Parathyroid adenoma (tissue), 2 donors: Measurements from ENCODE around the gene FKBP9.
A peak's percentile ranks its signal among the peaks of the same experiment; 100 is the strongest.
"Not testable (repeated sequence)": the region's sequence is repeated elsewhere in the genome, so short reads cannot be mapped to it uniquely, and the experiment has no call there.

Experiments used
- H2AFZ ChIP-seq: fragments of 300-600 bp; sonication (generic); one replicate; pipeline ENCODE4 v1.7.0; 2017; ENCODE audit warnings: antibody characterized with exemption, mild to moderate bottlenecking
- H3K27ac ChIP-seq: fragments of 300-600 bp; sonication (generic); one replicate; pipeline ENCODE4 v1.7.0; 2017
- H3K27me3 ChIP-seq: fragments of 300-600 bp; sonication (generic); one replicate; pipeline ENCODE4 v1.7.0; 2017; ENCODE audit warnings: low read length; ENCODE audit not compliant: control insufficient read depth, insufficient read depth
- H3K36me3 ChIP-seq: fragments of 300-600 bp; sonication (generic); one replicate; pipeline ENCODE4 v1.7.0; 2017; ENCODE audit warnings: low read length; ENCODE audit not compliant: control insufficient read depth, insufficient read depth
- H3K4me1 ChIP-seq: fragments of 300-600 bp; sonication (generic); one replicate; pipeline ENCODE4 v1.7.0; 2017; ENCODE audit warnings: control low read depth
- H3K4me2 ChIP-seq: fragments of 300-600 bp; sonication (generic); one replicate; pipeline ENCODE4 v1.7.0; 2017; ENCODE audit warnings: low read length
- H3K4me3 ChIP-seq: fragments of 300-600 bp; sonication (generic); one replicate; pipeline ENCODE4 v1.7.0; 2017; ENCODE audit warnings: low read depth, low read length
- H3K79me2 ChIP-seq: fragments of 300-600 bp; sonication (generic); one replicate; pipeline ENCODE4 v1.7.0; 2017; ENCODE audit warnings: control low read depth
- H3K9ac ChIP-seq: fragments of 300-600 bp; sonication (generic); one replicate; pipeline ENCODE4 v1.7.0; 2017; ENCODE audit warnings: mild to moderate bottlenecking
- H3K9me3 ChIP-seq: fragments of 300-600 bp; sonication (generic); one replicate; pipeline ENCODE4 v1.7.0; 2017; ENCODE audit warnings: low read length; ENCODE audit not compliant: control insufficient read depth
- CTCF ChIP-seq: fragments of 300-600 bp; sonication (generic); IDR thresholded peaks from one replicate; pipeline ENCODE4 v1.7.0; 2017; ENCODE audit warnings: antibody characterized with exemption, mild to moderate bottlenecking
- donor health status: primary hyperparathyroidism.

FKBP9 gene

GRCh38 chr7:32957326-32958045, at the start of gene FKBP9:
FKBP9 (plus strand) TSS chr7:32957440; CDS start chr7:32957574, 134 bp downstream.
- Histone ChIP-seq H3K4me3 (peak within 1 kb of the TSS; percentile 70), H3K36me3 (no peaks in the 10 kb centered on the region), H3K27me3 (no peaks in the 10 kb centered on the region), H2AFZ (peak within 1 kb of the TSS; percentile 91), H3K79me2 (no peaks in the 10 kb centered on the region), H3K4me2 (peak within 1 kb of the TSS; percentile 64), H3K9ac (no peak within 1 kb of the TSS), H3K9me3 (no peaks in the 10 kb centered on the region), H3K27ac (peak within 1 kb of the TSS; percentile 67), H3K4me1 (no peaks in the 10 kb centered on the region)
- TF ChIP-seq CTCF = no peak

DNA sequence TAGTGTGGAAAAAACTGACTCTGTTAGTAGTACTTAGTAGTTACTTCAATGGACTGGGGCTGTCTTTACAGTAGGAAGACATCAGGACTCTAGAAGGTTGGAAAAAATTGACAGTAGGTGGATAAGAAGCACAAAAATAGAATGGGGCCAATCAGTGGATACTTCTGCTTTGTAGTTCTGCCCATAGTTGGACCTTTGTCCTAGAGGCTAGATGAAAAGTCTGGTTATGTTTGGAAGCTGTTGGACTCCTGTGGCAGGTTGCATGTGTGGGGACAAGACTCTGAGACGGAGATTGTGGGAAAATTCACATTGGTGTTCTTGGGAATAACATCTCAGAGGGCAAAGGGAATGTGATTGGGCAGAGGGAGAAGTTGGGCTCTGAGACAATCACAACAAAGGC, 47.0 kb upstream of the FKBP9 start:
- Histone ChIP-seq H3K4me3 (no peak overlapping the region), H3K79me2 (no peaks in the 10 kb centered on the region), H3K27me3 (no peaks in the 10 kb centered on the region), H3K9me3 (no peaks in the 10 kb centered on the region), H3K4me1 (no peaks in the 10 kb centered on the region), H3K36me3 (no peaks in the 10 kb centered on the region), H2AFZ (no peak overlapping the region), H3K27ac (no peak overlapping the region), H3K4me2 (no peak overlapping the region), H3K9ac (no peak overlapping the region)
- TF ChIP-seq CTCF = no peak

DNA sequence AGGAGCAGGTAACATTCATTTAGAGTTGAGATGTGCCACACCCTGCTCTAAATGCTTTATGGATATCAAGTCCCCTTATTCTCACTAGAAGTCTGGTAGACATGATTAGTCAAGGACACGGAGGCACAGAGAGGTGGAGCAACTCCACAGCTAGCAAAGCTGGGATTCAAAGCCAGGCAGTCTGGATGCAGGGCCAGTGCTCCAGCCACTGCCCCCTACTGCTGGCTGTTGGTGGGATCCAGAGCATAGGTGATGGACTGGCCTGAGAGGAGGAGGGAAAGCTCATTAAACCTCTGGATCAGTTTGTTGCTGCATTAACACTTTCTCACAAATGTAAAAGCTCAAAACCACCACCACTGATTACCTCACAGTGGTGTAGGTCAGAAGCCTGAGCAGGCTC, 43.1 kb upstream of the FKBP9 start:
- Histone ChIP-seq H3K9me3 (no peaks in the 10 kb centered on the region), H3K9ac (no peak overlapping the region), H3K27ac (no peak overlapping the region), H3K4me1 (no peaks in the 10 kb centered on the region), H3K4me2 (no peak overlapping the region), H3K36me3 (no peaks in the 10 kb centered on the region), H3K27me3 (no peaks in the 10 kb centered on the region), H3K79me2 (no peaks in the 10 kb centered on the region), H3K4me3 (no peak overlapping the region), H2AFZ (no peak overlapping the region)
- TF ChIP-seq CTCF = no peak

- no peak for TF ChIP-seq CTCF
- no peaks in the 10 kb centered on the region for H3K9me3 ChIP-seq
- no peak overlapping the region for H3K4me3 ChIP-seq
- no peaks in the 10 kb centered on the region for H3K79me2 ChIP-seq
- no peak overlapping the region for H3K27ac ChIP-seq
- H3K27me3 ChIP-seq = no peaks in the 10 kb centered on the region
- no peak overlapping the region for H2AFZ ChIP-seq
- H3K36me3 ChIP-seq = no peaks in the 10 kb centered on the region
- no peak overlapping the region for H3K4me2 ChIP-seq
- no peak overlapping the region for H3K9ac ChIP-seq
- no peaks in the 10 kb centered on the region for H3K4me1 ChIP-seq
Observed at GRCh38 chr7:32915041-32915536, 42.2 kb upstream of the FKBP9 start.

GRCh38 chr7:32916006-32916405, 41.2 kb upstream of the FKBP9 start:
- Histone ChIP-seq H3K36me3 (no peaks in the 10 kb centered on the region), H3K9me3 (no peaks in the 10 kb centered on the region), H3K9ac (no peak overlapping the region), H2AFZ (no peak overlapping the region), H3K4me1 (no peaks in the 10 kb centered on the region), H3K27me3 (no peaks in the 10 kb centered on the region), H3K4me3 (no peak overlapping the region), H3K4me2 (no peak overlapping the region), H3K27ac (no peak overlapping the region), H3K79me2 (no peaks in the 10 kb centered on the region)
- no peak for TF ChIP-seq CTCF

DNA sequence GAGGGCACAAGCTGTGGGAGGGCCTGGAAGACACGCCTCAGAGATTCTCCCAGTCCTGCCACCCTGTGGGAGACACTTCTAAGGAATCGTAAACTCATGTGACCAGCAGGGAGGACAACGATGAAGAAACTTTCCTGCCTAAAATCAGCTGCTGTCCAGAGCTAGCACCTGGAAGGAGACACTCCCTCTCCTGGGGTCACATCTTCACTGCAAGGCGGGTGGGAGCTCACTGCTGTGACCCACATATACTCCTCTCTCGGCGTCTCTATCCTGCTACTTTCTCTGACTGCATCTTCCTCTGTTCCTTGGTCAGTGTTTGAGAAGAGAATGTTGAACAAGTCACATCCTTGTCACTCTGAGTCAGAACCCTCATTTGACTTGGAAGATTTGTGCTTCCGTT, 40.2 kb upstream of the FKBP9 start:
- H3K4me2 ChIP-seq, H3K4me3 ChIP-seq, H2AFZ ChIP-seq, H3K9ac ChIP-seq, H3K4me1 ChIP-seq, H3K9me3 ChIP-seq, H3K27me3 ChIP-seq, H3K36me3 ChIP-seq, H3K79me2 ChIP-seq, H3K27ac ChIP-seq: not testable (repeated sequence)
